ENCODE data around the gene TARS3.

- TF ChIP-seq POLR2A (IDR thresholded peaks at IDR 0.05) (no peak), CTCF (IDR thresholded peaks at IDR 0.05) (no peak)
Measured at GRCh38 chr15:101686718-101687117, 37.6 kb downstream of the TARS3 start.

Measured in right lobe of liver (tissue), 4 donors.